Suprapubic skin (tissue), 4 donors: ENCODE data around the gene GRID2. TPM values are rescaled to one million over a fixed set of nuclear protein-coding genes. Genes with fewer than 3 reads are reported as not detected.

Source experiments
- DNase-seq, 2 donors: peaks; one replicate each; pipeline ENCODE4 v3.0.0-alpha.2; 2019; ENCODE audit warnings: low spot score in 2 of 2
- H3K27ac ChIP-seq: fragments of 200-600 bp; sonication (generic); one replicate; pipeline ENCODE4 v1.5.1; 2019
- H3K27me3 ChIP-seq: fragments of 200-600 bp; sonication (generic); one replicate; pipeline ENCODE4 v1.5.1; 2019
- H3K36me3 ChIP-seq: fragments of 200-600 bp; sonication (generic); one replicate; pipeline ENCODE4 v1.5.1; 2019
- H3K4me1 ChIP-seq: fragments of 200-600 bp; sonication (generic); one replicate; pipeline ENCODE4 v1.5.1; 2019
- H3K4me3 ChIP-seq: fragments of 200-600 bp; sonication (generic); one replicate; pipeline ENCODE4 v1.5.1; 2019; ENCODE audit warnings: mild to moderate bottlenecking
- H3K9me3 ChIP-seq: fragments of 200-600 bp; sonication (generic); one replicate; pipeline ENCODE4 v1.5.1; 2019
- CTCF ChIP-seq, 2 donors: fragments of 200-600 bp in 1 of 2; fragments of 450-650 bp in 1 of 2; sonication (generic) in 1 of 2; IDR thresholded peaks; one replicate each; pipeline ENCODE4 v1.5.1; 2016 to 2019; ENCODE audit warnings: antibody characterized with exemption in 2 of 2, mild to moderate bottlenecking in 1 of 2, moderate library complexity in 1 of 2
- EP300 ChIP-seq: sonication (generic); formaldehyde crosslinking; IDR thresholded peaks from one replicate; pipeline ENCODE4 v1.6.1; 2017; ENCODE audit warnings: antibody characterized with exemption
- POLR2A ChIP-seq, 2 donors: fragments of 450-650 bp; IDR thresholded peaks; one replicate each; pipeline ENCODE4 v1.6.1; 2017; ENCODE audit warnings: antibody characterized with exemption in 2 of 2, mild to moderate bottlenecking in 2 of 2, moderate library complexity in 2 of 2
- POLR2AphosphoS5 ChIP-seq, 3 donors: sonication (generic); formaldehyde crosslinking; IDR thresholded peaks; one replicate each; pipeline ENCODE4 v1.6.1; 2017; ENCODE audit warnings: antibody characterized with exemption in 3 of 3
- WGBS: methylation state at CpG from one replicate; pipeline ENCODE4 v1.1.5; 2018; 5-methylcytosine and 5-hydroxymethylcytosine counted together
- total RNA-seq, 4 donors: library from RNA; depleted of rRNA; stranded (reverse); fragments of >200 nt; gene quantifications; one replicate each; pipeline ENCODE4 v1.1.0, GENCODE V29; 2016

The GRID2 gene
- total RNA-seq, 4 donors from 2014 or later = not detected

GRCh38 chr4:93216646-93217045 lies 912.9 kb downstream of the GRID2 start:
- no peaks in the 10 kb centered on the region for H3K4me1 ChIP-seq
- H3K4me3 ChIP-seq = no peak overlapping the region
- TF ChIP-seq EP300 (no peak), POLR2A (IDR thresholded peaks at IDR 0.05) (no peak), POLR2AphosphoS5 (IDR thresholded peaks at IDR 0.05) (no peak), CTCF (IDR thresholded peaks at IDR 0.05) (no peak)
- no peaks in the 10 kb centered on the region for H3K27me3 ChIP-seq
- no peaks in the 10 kb centered on the region for H3K9me3 ChIP-seq
- no peak for DNase-seq
- WGBS = 87% methylated on average over 8 of the region's 8 CpGs
- H3K27ac ChIP-seq = no peak overlapping the region
- no peaks in the 10 kb centered on the region for H3K36me3 ChIP-seq

GRCh38 chr4:93217431-93217830 lies 913.7 kb downstream of the GRID2 start:
- no peaks in the 10 kb centered on the region for H3K36me3 ChIP-seq
- H3K9me3 ChIP-seq = no peaks in the 10 kb centered on the region
- H3K4me3 ChIP-seq = no peak overlapping the region
- H3K27ac ChIP-seq = no peak overlapping the region
- 67% methylated on average over 2 of the region's 2 CpGs for WGBS
- no peaks in the 10 kb centered on the region for H3K4me1 ChIP-seq
- TF ChIP-seq EP300 (no peak), CTCF (IDR thresholded peaks at IDR 0.05) (no peak), POLR2A (IDR thresholded peaks at IDR 0.05) (no peak), POLR2AphosphoS5 (IDR thresholded peaks at IDR 0.05) (no peak)
- no peak for DNase-seq
- no peaks in the 10 kb centered on the region for H3K27me3 ChIP-seq

- Histone ChIP-seq H3K9me3 (no peaks in the 10 kb centered on the region), H3K4me3 (no peak overlapping the region), H3K4me1 (no peaks in the 10 kb centered on the region), H3K27ac (no peak overlapping the region), H3K27me3 (no peaks in the 10 kb centered on the region), H3K36me3 (no peaks in the 10 kb centered on the region)
- no peak for DNase-seq
- TF ChIP-seq EP300 (no peak), POLR2A (IDR thresholded peaks at IDR 0.05) (no peak), CTCF (IDR thresholded peaks at IDR 0.05) (no peak), POLR2AphosphoS5 (IDR thresholded peaks at IDR 0.05) (no peak)
- 60% methylated on average over 8 of the region's 8 CpGs for WGBS
These were observed 918.0 kb downstream of the GRID2 start for GRCh38 chr4:93221771-93222170.

GRCh38 chr4:93228021-93228420 lies 924.3 kb downstream of the GRID2 start:
- H3K27me3 ChIP-seq = no peaks in the 10 kb centered on the region
- no peak overlapping the region for H3K4me3 ChIP-seq
- 37% methylated on average over 3 of the region's 3 CpGs for WGBS
- no peak overlapping the region for H3K27ac ChIP-seq
- peaks cover 9% of the 10 kb centered on the region for H3K4me1 ChIP-seq
- H3K36me3 ChIP-seq = no peaks in the 10 kb centered on the region
- H3K9me3 ChIP-seq = no peaks in the 10 kb centered on the region
- TF ChIP-seq POLR2AphosphoS5 (IDR thresholded peaks at IDR 0.05) (no peak), EP300 (no peak), CTCF (IDR thresholded peaks at IDR 0.05) (no peak)
- no peak for DNase-seq

GRCh38 chr4:93232883-93233282 lies 929.1 kb downstream of the GRID2 start:
- no peaks in the 10 kb centered on the region for H3K36me3 ChIP-seq
- DNase-seq = no peak
- TF ChIP-seq EP300 = no peak
- no peak for TF ChIP-seq POLR2AphosphoS5 (IDR thresholded peaks at IDR 0.05)
- no peak for TF ChIP-seq POLR2A (IDR thresholded peaks at IDR 0.05)
- no peak for TF ChIP-seq CTCF (IDR thresholded peaks at IDR 0.05)
- H3K4me3 ChIP-seq = no peak overlapping the region
- no peak overlapping the region for H3K27ac ChIP-seq
- H3K27me3 ChIP-seq = no peaks in the 10 kb centered on the region
- H3K9me3 ChIP-seq = no peaks in the 10 kb centered on the region
- peaks cover 9% of the 10 kb centered on the region for H3K4me1 ChIP-seq
- WGBS = 75% methylated on average over 2 of the region's 2 CpGs
